B cell (primary cell): ENCODE measurements around the gene MOV10L1. TPM values are rescaled to one million over a fixed set of nuclear protein-coding genes. Genes with fewer than 3 reads are reported as not detected.

Experiments used
- ATAC-seq: fragments of 200-7000 bp; cut with Tn5 transposase; one replicate; pipeline ENCODE4 v1.10.0; 2021; ENCODE audit warnings: low read depth, mild to moderate bottlenecking, moderate number of reproducible peaks, moderate library complexity
- CTCF ChIA-PET: fragments of 350-600 bp; sonication (Branson Sonifier 250); formaldehyde crosslinking; loops from one replicate; lab custom pipeline; 2021; ENCODE audit warnings: antibody characterized with exemption, inconsistent platforms; lab: Charles Lee
- POLR2A ChIA-PET: fragments of 350-600 bp; sonication (Branson Sonifier 250); formaldehyde crosslinking; loops from one replicate; lab custom pipeline; 2021; ENCODE audit warnings: antibody characterized with exemption; lab: Charles Lee
- DNase-seq: peaks from one replicate; pipeline ENCODE4 v3.0.0; 2013
- H2AFZ ChIP-seq: 2 replicates; pipeline ENCODE4 v1.6.1; 2012; ENCODE audit warnings: mild to moderate bottlenecking, low read depth, low read length; ENCODE audit not compliant: insufficient read depth, poor library complexity, severe bottlenecking
- H3K27ac ChIP-seq, 2 donors: 1 replicate in 1 of 2; 2 replicates in 1 of 2; pipeline ENCODE4 v1.5.1; 2012 to 2013; ENCODE audit warnings: low read length in 2 of 2, mild to moderate bottlenecking in 2 of 2, moderate library complexity in 1 of 2
- H3K27me3 ChIP-seq, 4 experiments: fragments of 200-600 bp in 1 of 4; sonication (generic) in 1 of 4; replicated peaks in 1 of 4; 1 replicate in 2 of 4; 2 replicates in 2 of 4; pipeline versions ENCODE4 v1.6.1 to v1.7.0; 2013 to 2016; ENCODE audit warnings: low read length in 3 of 4, mild to moderate bottlenecking in 2 of 4, mixed read lengths in 1 of 4, moderate library complexity in 1 of 4; ENCODE audit not compliant: insufficient read depth in 4 of 4, control insufficient read depth in 3 of 4; ENCODE audit errors: control extremely low read depth in 1 of 4
- H3K36me3 ChIP-seq, 2 experiments: replicated peaks in 1 of 2; 1 replicate in 1 of 2; 2 replicates in 1 of 2; pipeline versions ENCODE4 v1.6.1 to v1.7.1; 2013; ENCODE audit warnings: low read length in 1 of 2; ENCODE audit not compliant: insufficient read depth in 2 of 2, control insufficient read depth in 1 of 2; ENCODE audit errors: control extremely low read depth in 1 of 2, extremely low read depth in 1 of 2
- H3K4me1 ChIP-seq, 2 donors: fragments of 200-600 bp in 1 of 2; sonication (generic) in 1 of 2; 1 replicate in 1 of 2; 2 replicates in 1 of 2; pipeline versions ENCODE4 v1.5.1 to v1.6.1; 2013 to 2017; ENCODE audit warnings: low read length in 2 of 2; ENCODE audit not compliant: control insufficient read depth in 2 of 2, insufficient read depth in 2 of 2
- H3K4me2 ChIP-seq: replicated peaks from 2 replicates; pipeline ENCODE3; 2012; ENCODE audit warnings: mild to moderate bottlenecking, low read depth, low read length; ENCODE audit not compliant: poor library complexity, severe bottlenecking
- H3K4me3 ChIP-seq, 5 experiments: fragments of 200-600 bp in 1 of 5; sonication (generic) in 1 of 5; 1 replicate in 3 of 5; 2 replicates in 2 of 5; pipeline versions ENCODE4 v1.5.1 to v1.7.0; 2011 to 2016; ENCODE audit warnings: low read length in 4 of 5, mild to moderate bottlenecking in 4 of 5, low read depth in 2 of 5, control low read depth in 1 of 5, moderate library complexity in 1 of 5; ENCODE audit not compliant: insufficient read depth in 1 of 5; ENCODE audit errors: control extremely low read depth in 1 of 5, extremely low read depth in 1 of 5
- H3K79me2 ChIP-seq: fragments of 200-600 bp; sonication (generic); one replicate; pipeline ENCODE4 v1.6.0; 2016; ENCODE audit warnings: low read length; ENCODE audit not compliant: control insufficient read depth, insufficient read depth
- H3K9ac ChIP-seq: fragments of 200-600 bp; sonication (generic); 2 replicates; pipeline ENCODE4 v1.6.1; 2017; ENCODE audit warnings: mild to moderate bottlenecking, low read length, moderate library complexity
- H3K9me3 ChIP-seq, 3 donors: one replicate each; pipeline versions ENCODE4 v1.6.1 to v1.7.1; 2013; ENCODE audit warnings: low read length in 2 of 3; ENCODE audit not compliant: control insufficient read depth in 2 of 3, insufficient read depth in 1 of 3; ENCODE audit errors: control extremely low read depth in 1 of 3
- H4K20me1 ChIP-seq: 2 replicates; pipeline ENCODE4 v1.6.0; 2012; ENCODE audit warnings: mild to moderate bottlenecking, low read length; ENCODE audit not compliant: insufficient read depth, control insufficient read depth, poor library complexity, severe bottlenecking
- H3K27ac Mint-ChIP-seq: one replicate; pipeline ENCODE4 v1.8.0; 2021; ENCODE audit warnings: mixed read lengths
- H3K27me3 Mint-ChIP-seq: one replicate; pipeline ENCODE4 v1.8.0; 2021; ENCODE audit warnings: mixed read lengths
- H3K4me1 Mint-ChIP-seq: one replicate; pipeline ENCODE4 v1.8.0; 2021; ENCODE audit warnings: mixed read lengths
- H3K4me3 Mint-ChIP-seq: one replicate; pipeline ENCODE4 v1.8.0; 2021; ENCODE audit warnings: mixed read lengths
- H3K9me3 Mint-ChIP-seq: one replicate; pipeline ENCODE4 v1.8.0; 2022; ENCODE audit warnings: mixed read lengths; ENCODE audit not compliant: insufficient read depth
- CTCF ChIP-seq: fragments of 200-600 bp; IDR thresholded peaks from one replicate; pipeline ENCODE4 v1.8.0; 2022; ENCODE audit warnings: antibody characterized with exemption, mild to moderate bottlenecking
- EZH2 ChIP-seq: IDR thresholded peaks from 2 replicates; pipeline ENCODE4 v1.6.1; 2012; ENCODE audit warnings: borderline replicate concordance, low read depth, mild to moderate bottlenecking, moderate library complexity, low read length; ENCODE audit not compliant: insufficient read depth, poor library complexity, severe bottlenecking
- WGBS: methylation state at CpG from one replicate; pipeline ENCODE4 v1.1.5; 2013; ENCODE audit warnings: missing lambda C conversion rate; ENCODE audit not compliant: insufficient coverage; 5-methylcytosine and 5-hydroxymethylcytosine counted together
- intact Hi-C: fragments of 100-400 bp; cut with micrococcal nuclease; formaldehyde crosslinking; loops from one replicate; pipeline ENCODE4 v1.10.0; 2022
- polyA plus RNA-seq: library from polyadenylated mRNA; depleted of rRNA; stranded (reverse); fragments of >200 nt; gene quantifications from 2 replicates; pipeline ENCODE4 v1.2.3, GENCODE V29; 2012
- total RNA-seq, 2 donors: library from RNA; stranded (reverse); fragments of 120-200 nt in 1 of 2; gene quantifications; 1 replicate in 1 of 2; 2 replicates in 1 of 2; pipeline versions ENCODE4 v1.2.3 to v1.2.4, GENCODE V29; 2013 to 2022

MOV10L1 gene
- total and polyA plus RNA-seq, 2 donors (not counting 1 experiment from before 2014, with no cell fraction given), result not detected

- Histone ChIP-seq H3K4me3 (peak overlapping the region; percentile 25 to 80 (median 70)), H3K36me3 (peaks cover 8 to 25% of the 10 kb centered on the region in 2 experiments), H2AFZ (peak overlapping the region; percentile 60), H4K20me1 (peaks cover 20% of the 10 kb centered on the region), H3K27ac (peak overlapping the region in 1 of 2 donors; percentile 33), H3K27me3 (no peaks in the 10 kb centered on the region), H3K9ac (peak overlapping the region; percentile 81), H3K9me3 (no peaks in the 10 kb centered on the region), H3K4me1 (peaks cover 16 to 20% of the 10 kb centered on the region in 2 donors), H3K79me2 (peaks cover 45% of the 10 kb centered on the region), H3K4me2 (peak overlapping the region; percentile 98)
- TF ChIP-seq EZH2, result no peak
- TF ChIP-seq CTCF, result no peak
- Mint-ChIP-seq H3K27ac (peak overlapping the region; percentile 70), H3K9me3 (no peaks in the 10 kb centered on the region), H3K4me3 (peak overlapping the region; percentile 89), H3K27me3 (no peaks in the 10 kb centered on the region), H3K4me1 (peaks cover 29% of the 10 kb centered on the region)
- ATAC-seq (peak; percentile 21), DNase-seq (peak; percentile 45)
- POLR2A ChIA-PET, result interaction anchor here (0.7 to 4.1 kb wide), 3 partner anchors 10 to 28 kb away, joined by 3 to 41 read pairs (median 3); no protein-coding TSS in a partner anchor
- intact Hi-C loops, result loop anchor here (2.0 to 10.0 kb wide), 3 partner anchors 17 to 437 kb away; partner anchors contain the start of gene TRABD
- WGBS, result under 1% methylated on average over 104 of the region's 115 CpGs
- CTCF ChIA-PET, result no interaction called here
These were observed 111.7 kb downstream of the MOV10L1 start for GRCh38 chr22:50201191-50202129.
